Endodermal cell (in vitro differentiated cells): Measurements from ENCODE around the gene AMDHD2. TPM values are rescaled to one million over a fixed set of nuclear protein-coding genes. Genes with fewer than 3 reads are reported as not detected.

ENCODE experiments used
- DNase-seq: peaks from one replicate; pipeline ENCODE4 v3.0.0-alpha.2; 2017
- H3K27ac ChIP-seq: 2 replicates; pipeline ENCODE4 v1.5.1; 2013; ENCODE audit warnings: mild to moderate bottlenecking, low read depth, low read length, moderate library complexity
- H3K27me3 ChIP-seq: 2 replicates; pipeline ENCODE4 v1.6.1; 2013; ENCODE audit warnings: mild to moderate bottlenecking, low read length, moderate library complexity; ENCODE audit not compliant: insufficient read depth, control insufficient read depth, poor library complexity, severe bottlenecking
- H3K36me3 ChIP-seq: 2 replicates; pipeline ENCODE4 v1.7.0; 2013; ENCODE audit warnings: mild to moderate bottlenecking, low read length, moderate library complexity; ENCODE audit not compliant: control insufficient read depth, insufficient read depth
- H3K4me1 ChIP-seq: one replicate; pipeline ENCODE4 v1.7.0; 2013; ENCODE audit warnings: low read length; ENCODE audit not compliant: control insufficient read depth, insufficient read depth
- H3K4me3 ChIP-seq: 2 replicates; pipeline ENCODE4 v1.5.1; 2013; ENCODE audit warnings: mild to moderate bottlenecking, low read length, moderate library complexity
- H3K9ac ChIP-seq: 2 replicates; pipeline ENCODE4 v1.6.1; 2013; ENCODE audit warnings: mild to moderate bottlenecking, low read length, moderate library complexity; ENCODE audit not compliant: poor library complexity, severe bottlenecking; ENCODE audit errors: extremely low read depth
- H3K9me3 ChIP-seq: 2 replicates; pipeline ENCODE4 v1.6.1; 2013; ENCODE audit warnings: mild to moderate bottlenecking, low read length, moderate library complexity; ENCODE audit not compliant: control insufficient read depth
- H3K27ac Mint-ChIP-seq: 2 replicates; pipeline ENCODE4 v1.8.0; 2020; ENCODE audit warnings: mixed read lengths
- H3K27me3 Mint-ChIP-seq: 2 replicates; pipeline ENCODE4 v1.8.0; 2021; ENCODE audit warnings: mild to moderate bottlenecking, mixed read lengths; ENCODE audit not compliant: insufficient read depth
- H3K36me3 Mint-ChIP-seq: 2 replicates; pipeline ENCODE4 v1.8.0; 2020; ENCODE audit warnings: low read depth, mixed read lengths
- H3K4me1 Mint-ChIP-seq: 2 replicates; pipeline ENCODE4 v1.8.0; 2020; ENCODE audit warnings: mixed read lengths
- H3K4me3 Mint-ChIP-seq: 2 replicates; pipeline ENCODE4 v1.8.0; 2020; ENCODE audit warnings: mild to moderate bottlenecking, moderate library complexity, mixed read lengths
- H3K9me3 Mint-ChIP-seq: 2 replicates; pipeline ENCODE4 v1.8.0; 2020; ENCODE audit warnings: mild to moderate bottlenecking, mixed read lengths
- WGBS, 2 experiments: methylation state at CpG; one replicate each; pipeline versions ENCODE4 v1.1.5 to v1.1.7; 2013; ENCODE audit warnings: missing lambda C conversion rate in 2 of 2, mixed read lengths in 1 of 2; ENCODE audit not compliant: insufficient coverage in 1 of 2, insufficient read length in 1 of 2; 5-methylcytosine and 5-hydroxymethylcytosine counted together
- total RNA-seq, 2 donors: library from RNA; stranded (reverse); fragmentation: NEBNext Ultra II Directional in 1 of 2; extraction: Animal tissue kit (Norgen Biotek cat#: 25700) in 1 of 2; gene quantifications; 2 replicates in 1 of 2; 3 replicates in 1 of 2; pipeline ENCODE4 v1.2.1, GENCODE V29; 2021
- TF ChIP-seq, protein P1 (sequence below): fragments of 200-600 bp; sonication (generic); conservative IDR thresholded peaks from 2 replicates; pipeline ENCODE4 v1.5.0; 2021; ENCODE audit warnings: antibody characterized with exemption, mild to moderate bottlenecking

AMDHD2 gene
- total RNA-seq, 2 donors from 2014 or later: 74.6 to 82.2 TPM

DNA sequence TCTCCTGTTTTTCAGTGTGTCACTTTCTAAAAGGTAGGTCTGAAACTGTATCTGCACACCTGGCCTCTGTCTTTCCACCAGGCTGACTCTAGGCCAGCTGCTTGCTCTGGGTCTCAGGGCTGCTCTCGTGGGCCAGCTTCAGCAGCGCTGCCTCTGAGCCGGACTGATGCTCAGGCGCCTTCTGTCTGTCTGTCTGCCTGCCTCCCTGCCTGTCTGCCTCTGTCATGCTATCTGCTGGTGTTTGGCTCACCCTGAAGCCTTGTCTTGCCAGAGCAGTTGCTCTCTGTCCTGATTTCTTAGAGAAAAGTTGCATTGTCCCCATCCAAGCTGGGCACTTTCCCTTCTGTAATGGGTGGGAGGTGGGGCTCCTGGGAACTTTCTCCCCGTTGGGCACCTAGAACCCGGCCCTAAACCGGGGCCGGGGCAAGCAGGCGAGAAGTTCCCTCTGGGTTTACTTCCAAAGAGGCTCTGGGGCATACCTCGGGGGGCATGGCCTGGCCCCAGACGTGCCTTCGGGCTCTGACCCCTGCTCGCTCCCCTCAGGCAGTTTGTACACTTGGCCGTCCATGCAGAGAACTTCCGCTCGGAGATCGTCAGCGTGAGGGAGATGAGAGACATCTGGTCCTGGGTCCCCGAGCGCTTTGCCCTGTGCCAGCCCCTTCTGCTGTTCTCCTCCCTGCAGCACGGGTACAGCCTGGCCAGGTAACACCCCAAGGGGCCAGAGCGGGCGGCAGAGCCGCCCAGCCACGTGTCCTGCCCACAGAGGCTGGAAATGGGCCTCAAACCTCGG lies 22.3 kb upstream of the AMDHD2 start:
- H3K4me3 ChIP-seq: no peak overlapping the region
- H3K27me3 Mint-ChIP-seq: no peaks in the 10 kb centered on the region
- H3K27ac ChIP-seq: no peak overlapping the region
- H3K4me3 Mint-ChIP-seq: no peak overlapping the region
- no peaks in the 10 kb centered on the region for H3K4me1 Mint-ChIP-seq
- no peaks in the 10 kb centered on the region for H3K27me3 ChIP-seq
- H3K9ac ChIP-seq: no peak overlapping the region
- H3K9me3 Mint-ChIP-seq: no peaks in the 10 kb centered on the region
- no peaks in the 10 kb centered on the region for H3K9me3 ChIP-seq
- no peak overlapping the region for H3K27ac Mint-ChIP-seq
- peaks cover 3% of the 10 kb centered on the region for H3K36me3 ChIP-seq
- peaks cover 7% of the 10 kb centered on the region for H3K36me3 Mint-ChIP-seq
- TF ChIP-seq, protein P1, sequence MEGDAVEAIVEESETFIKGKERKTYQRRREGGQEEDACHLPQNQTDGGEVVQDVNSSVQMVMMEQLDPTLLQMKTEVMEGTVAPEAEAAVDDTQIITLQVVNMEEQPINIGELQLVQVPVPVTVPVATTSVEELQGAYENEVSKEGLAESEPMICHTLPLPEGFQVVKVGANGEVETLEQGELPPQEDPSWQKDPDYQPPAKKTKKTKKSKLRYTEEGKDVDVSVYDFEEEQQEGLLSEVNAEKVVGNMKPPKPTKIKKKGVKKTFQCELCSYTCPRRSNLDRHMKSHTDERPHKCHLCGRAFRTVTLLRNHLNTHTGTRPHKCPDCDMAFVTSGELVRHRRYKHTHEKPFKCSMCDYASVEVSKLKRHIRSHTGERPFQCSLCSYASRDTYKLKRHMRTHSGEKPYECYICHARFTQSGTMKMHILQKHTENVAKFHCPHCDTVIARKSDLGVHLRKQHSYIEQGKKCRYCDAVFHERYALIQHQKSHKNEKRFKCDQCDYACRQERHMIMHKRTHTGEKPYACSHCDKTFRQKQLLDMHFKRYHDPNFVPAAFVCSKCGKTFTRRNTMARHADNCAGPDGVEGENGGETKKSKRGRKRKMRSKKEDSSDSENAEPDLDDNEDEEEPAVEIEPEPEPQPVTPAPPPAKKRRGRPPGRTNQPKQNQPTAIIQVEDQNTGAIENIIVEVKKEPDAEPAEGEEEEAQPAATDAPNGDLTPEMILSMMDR: no peak
- DNase-seq: no peak
- H3K4me1 ChIP-seq: no peaks in the 10 kb centered on the region
- 94% methylated on average over 20 to 26 of the region's 26 CpGs for WGBS, 2 experiments

DNA sequence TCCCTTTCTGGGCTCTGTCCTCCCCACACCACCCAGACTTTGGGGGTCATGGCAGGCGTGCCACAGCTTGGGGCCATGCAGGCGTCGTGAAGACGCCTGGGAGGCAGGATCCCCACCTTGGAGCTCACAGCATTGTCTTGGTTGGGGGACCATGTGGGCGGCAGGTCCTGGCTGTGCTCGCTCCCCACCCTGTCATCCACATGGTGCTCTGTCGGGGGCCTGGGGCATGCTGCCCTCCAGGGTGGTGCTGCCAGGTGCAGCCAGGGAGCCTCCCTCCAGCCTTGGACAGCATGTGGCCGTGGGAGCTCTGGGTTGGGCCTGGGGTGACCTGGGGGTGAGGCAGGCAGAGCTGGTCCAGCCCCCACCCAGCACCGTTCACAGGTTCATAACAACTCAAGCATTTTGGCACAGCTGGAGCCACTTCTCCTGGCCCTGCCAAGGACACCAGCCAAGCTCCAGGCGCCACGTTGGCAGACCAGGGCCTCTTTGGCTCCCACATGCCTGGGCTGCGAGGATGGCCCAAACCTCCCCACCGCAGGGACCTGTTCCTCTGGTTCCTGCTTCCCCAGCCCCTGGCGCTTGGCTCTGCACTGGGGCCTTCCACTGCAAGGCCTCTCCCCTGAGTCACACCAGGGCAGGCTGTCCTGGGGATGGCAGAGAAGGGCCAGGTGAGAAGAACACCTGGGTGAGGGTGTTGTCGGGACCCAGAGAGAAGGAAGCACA lies 21.5 kb upstream of the AMDHD2 start:
- no peak for DNase-seq
- WGBS, 2 experiments: 94 to 100% methylated on average over 7 to 15 of the region's 15 CpGs
- TF ChIP-seq, protein P1: no peak
- Histone ChIP-seq H3K27me3 (no peaks in the 10 kb centered on the region), H3K9ac (no peak overlapping the region), H3K9me3 (no peaks in the 10 kb centered on the region), H3K4me3 (no peak overlapping the region), H3K4me1 (no peaks in the 10 kb centered on the region), H3K36me3 (peaks cover 3% of the 10 kb centered on the region), H3K27ac (no peak overlapping the region)
- H3K4me3 Mint-ChIP-seq: no peak overlapping the region
- H3K9me3 Mint-ChIP-seq: no peaks in the 10 kb centered on the region
- peaks cover 7% of the 10 kb centered on the region for H3K36me3 Mint-ChIP-seq
- H3K27me3 Mint-ChIP-seq: no peaks in the 10 kb centered on the region
- no peak overlapping the region for H3K27ac Mint-ChIP-seq
- H3K4me1 Mint-ChIP-seq: no peaks in the 10 kb centered on the region

DNA sequence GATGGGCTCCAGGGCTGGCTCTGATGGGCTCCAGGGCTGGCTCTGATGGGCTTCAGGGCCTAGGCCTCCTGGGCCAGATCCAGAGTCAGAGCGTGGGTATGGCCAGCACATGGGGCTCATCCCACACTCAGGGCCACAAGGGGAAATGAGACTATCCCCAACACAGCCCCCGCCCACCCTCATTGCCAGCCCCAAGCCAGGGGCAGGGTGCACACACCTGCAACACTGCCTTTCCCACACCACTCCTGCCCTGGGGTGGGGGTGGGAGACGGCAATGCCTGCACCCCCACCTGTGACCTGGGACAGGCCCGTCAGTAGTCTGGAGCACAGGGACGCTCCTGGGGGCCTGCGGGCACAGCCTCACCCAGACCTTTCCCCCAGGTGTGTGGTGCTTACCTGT lies 20.7 kb upstream of the AMDHD2 start:
- no peaks in the 10 kb centered on the region for H3K4me1 Mint-ChIP-seq
- WGBS, 2 experiments: 90 to 97% methylated on average over 2 to 6 of the region's 6 CpGs
- H3K36me3 ChIP-seq: peaks cover 3% of the 10 kb centered on the region
- H3K27ac Mint-ChIP-seq: no peak overlapping the region
- H3K9me3 ChIP-seq: no peaks in the 10 kb centered on the region
- no peaks in the 10 kb centered on the region for H3K27me3 ChIP-seq
- TF ChIP-seq, protein P1: no peak
- peaks cover 7% of the 10 kb centered on the region for H3K36me3 Mint-ChIP-seq
- no peaks in the 10 kb centered on the region for H3K4me1 ChIP-seq
- H3K9me3 Mint-ChIP-seq: no peaks in the 10 kb centered on the region
- H3K9ac ChIP-seq: no peak overlapping the region
- no peaks in the 10 kb centered on the region for H3K27me3 Mint-ChIP-seq
- no peak overlapping the region for H3K4me3 ChIP-seq
- DNase-seq: no peak
- no peak overlapping the region for H3K27ac ChIP-seq
- no peak overlapping the region for H3K4me3 Mint-ChIP-seq
